Rectal smooth muscle tissue (tissue), 1 donor: ENCODE data around the gene EHD3.

ENCODE experiments used
- H3K27ac ChIP-seq: one replicate; pipeline ENCODE4 v1.7.0; 2013; ENCODE audit warnings: low read depth, low read length, inconsistent platforms
- H3K27me3 ChIP-seq: one replicate; pipeline ENCODE4 v1.7.0; 2013; ENCODE audit warnings: low read length; ENCODE audit not compliant: control insufficient read depth, insufficient read depth
- H3K36me3 ChIP-seq: one replicate; pipeline ENCODE4 v1.7.0; 2013; ENCODE audit warnings: low read length; ENCODE audit not compliant: control insufficient read depth, insufficient read depth
- H3K4me1 ChIP-seq: one replicate; pipeline ENCODE4 v1.7.0; 2013; ENCODE audit warnings: low read length; ENCODE audit not compliant: control insufficient read depth, insufficient read depth
- H3K4me3 ChIP-seq: one replicate; pipeline ENCODE4 v1.7.0; 2013; ENCODE audit warnings: low read length
- H3K9ac ChIP-seq: one replicate; pipeline ENCODE4 v1.7.0; 2013; ENCODE audit warnings: low read length

EHD3 gene

DNA sequence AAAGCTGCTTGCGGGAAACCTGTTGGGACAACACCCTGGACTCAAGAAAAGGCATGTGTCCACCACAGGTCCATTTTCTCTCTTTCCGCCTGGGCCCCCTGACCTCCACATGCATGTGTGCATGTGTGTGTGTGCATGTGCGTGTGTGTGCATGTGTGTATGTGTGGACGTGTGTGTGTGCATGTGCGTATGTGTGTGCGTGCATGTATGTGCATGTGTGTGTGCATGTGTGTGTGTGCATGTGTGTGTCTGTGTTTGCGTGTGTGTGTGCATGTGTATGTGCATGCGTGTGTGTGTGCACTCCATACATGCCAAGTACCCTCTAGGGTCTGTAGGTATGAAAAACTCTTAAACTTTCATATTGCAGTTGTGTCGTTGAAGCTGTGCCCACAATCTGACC lies 33.0 kb upstream of the EHD3 start:
- no peak overlapping the region for H3K4me3 ChIP-seq
- no peaks in the 10 kb centered on the region for H3K36me3 ChIP-seq
- no peak overlapping the region for H3K9ac ChIP-seq
- no peaks in the 10 kb centered on the region for H3K4me1 ChIP-seq
- no peak overlapping the region for H3K27ac ChIP-seq
- H3K27me3 ChIP-seq, result no peaks in the 10 kb centered on the region

GRCh38 chr2:31202041-31202440 lies 31.9 kb upstream of the EHD3 start:
- H3K9ac ChIP-seq, result no peak overlapping the region
- H3K4me1 ChIP-seq, result no peaks in the 10 kb centered on the region
- no peaks in the 10 kb centered on the region for H3K36me3 ChIP-seq
- H3K27me3 ChIP-seq, result no peaks in the 10 kb centered on the region
- no peak overlapping the region for H3K4me3 ChIP-seq
- no peak overlapping the region for H3K27ac ChIP-seq

GRCh38 chr2:31202833-31203232 lies 31.1 kb upstream of the EHD3 start:
- Histone ChIP-seq H3K27me3 (no peaks in the 10 kb centered on the region), H3K4me3 (no peak overlapping the region), H3K4me1 (no peaks in the 10 kb centered on the region), H3K9ac (no peak overlapping the region), H3K27ac (no peak overlapping the region), H3K36me3 (no peaks in the 10 kb centered on the region)

DNA sequence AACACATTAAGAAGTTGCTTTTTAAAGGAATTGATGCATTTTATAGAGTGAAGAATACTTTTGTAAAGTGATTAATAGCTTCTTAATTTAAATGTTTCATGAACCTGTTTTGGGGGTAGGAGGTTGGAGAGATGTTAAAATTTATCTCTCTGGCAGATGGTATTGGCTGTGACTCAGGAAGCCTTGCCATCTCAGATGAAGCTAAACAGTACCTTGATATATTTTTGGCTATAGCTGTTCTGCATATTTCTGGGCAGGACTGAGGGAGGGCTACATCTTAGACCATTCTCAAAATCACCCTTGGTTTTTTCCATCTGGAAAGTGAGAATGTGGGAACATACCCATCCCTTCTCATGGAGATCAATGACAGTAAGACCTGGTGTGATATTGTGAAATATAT lies 30.0 kb upstream of the EHD3 start:
- Histone ChIP-seq H3K9ac (no peak overlapping the region), H3K4me1 (no peaks in the 10 kb centered on the region), H3K4me3 (no peak overlapping the region), H3K27ac (no peak overlapping the region), H3K27me3 (no peaks in the 10 kb centered on the region), H3K36me3 (no peaks in the 10 kb centered on the region)

DNA sequence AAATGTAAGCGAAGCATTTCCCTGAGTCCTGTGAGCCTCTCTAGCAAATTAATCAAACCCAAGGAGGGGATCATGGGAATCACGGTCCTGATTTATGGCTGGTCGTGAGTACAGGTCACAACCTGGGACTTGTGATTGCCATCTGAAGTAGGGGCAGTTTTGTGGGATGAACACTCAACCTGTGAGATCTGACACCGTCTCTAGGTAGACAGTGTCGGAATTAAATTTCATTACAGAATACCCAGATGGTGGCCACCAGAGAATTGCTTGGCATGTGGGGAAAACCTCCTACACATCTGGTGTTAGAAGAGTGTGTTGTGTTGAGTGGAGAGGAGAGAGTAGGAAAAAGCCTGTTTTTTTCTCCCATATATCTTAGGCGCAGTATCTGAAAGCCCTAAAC lies 29.2 kb upstream of the EHD3 start:
- Histone ChIP-seq H3K36me3 (no peaks in the 10 kb centered on the region), H3K4me1 (no peaks in the 10 kb centered on the region), H3K9ac (no peak overlapping the region), H3K27ac (no peak overlapping the region), H3K27me3 (no peaks in the 10 kb centered on the region), H3K4me3 (no peak overlapping the region)

GRCh38 chr2:31205186-31205585 lies 28.8 kb upstream of the EHD3 start:
- Histone ChIP-seq H3K27ac (no peak overlapping the region), H3K9ac (no peak overlapping the region), H3K36me3 (no peaks in the 10 kb centered on the region), H3K4me3 (no peak overlapping the region), H3K4me1 (no peaks in the 10 kb centered on the region), H3K27me3 (no peaks in the 10 kb centered on the region)

GRCh38 chr2:31205613-31206012 lies 28.3 kb upstream of the EHD3 start:
- Histone ChIP-seq H3K9ac (no peak overlapping the region), H3K4me3 (no peak overlapping the region), H3K27ac (no peak overlapping the region), H3K36me3 (no peaks in the 10 kb centered on the region), H3K27me3 (no peaks in the 10 kb centered on the region), H3K4me1 (no peaks in the 10 kb centered on the region)

GRCh38 chr2:31207790-31208189 lies 26.2 kb upstream of the EHD3 start:
- Histone ChIP-seq H3K27me3 (no peaks in the 10 kb centered on the region), H3K27ac (no peak overlapping the region), H3K4me3 (no peak overlapping the region), H3K36me3 (no peaks in the 10 kb centered on the region), H3K4me1 (no peaks in the 10 kb centered on the region), H3K9ac (no peak overlapping the region)

DNA sequence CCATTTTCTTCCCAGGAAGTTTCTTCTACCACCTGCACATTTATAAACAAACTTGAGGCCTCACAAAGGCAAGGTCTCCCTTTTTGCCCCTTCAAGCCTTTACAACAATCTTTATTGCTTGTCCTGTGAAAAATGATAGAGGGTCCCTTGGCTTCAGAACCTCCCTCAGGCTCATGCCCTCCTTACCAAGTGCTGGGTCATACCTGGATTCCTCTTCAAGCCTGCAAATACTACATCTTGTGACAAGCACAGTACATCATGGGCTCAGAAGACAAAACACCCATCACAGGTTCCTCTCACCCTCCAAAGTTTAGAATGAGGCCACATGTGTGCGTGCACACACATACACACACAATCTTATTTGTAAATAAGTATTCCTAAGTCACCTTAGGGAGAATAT lies 25.7 kb upstream of the EHD3 start:
- Histone ChIP-seq H3K27ac (no peak overlapping the region), H3K36me3 (no peaks in the 10 kb centered on the region), H3K4me3 (no peak overlapping the region), H3K9ac (no peak overlapping the region), H3K27me3 (no peaks in the 10 kb centered on the region), H3K4me1 (no peaks in the 10 kb centered on the region)

DNA sequence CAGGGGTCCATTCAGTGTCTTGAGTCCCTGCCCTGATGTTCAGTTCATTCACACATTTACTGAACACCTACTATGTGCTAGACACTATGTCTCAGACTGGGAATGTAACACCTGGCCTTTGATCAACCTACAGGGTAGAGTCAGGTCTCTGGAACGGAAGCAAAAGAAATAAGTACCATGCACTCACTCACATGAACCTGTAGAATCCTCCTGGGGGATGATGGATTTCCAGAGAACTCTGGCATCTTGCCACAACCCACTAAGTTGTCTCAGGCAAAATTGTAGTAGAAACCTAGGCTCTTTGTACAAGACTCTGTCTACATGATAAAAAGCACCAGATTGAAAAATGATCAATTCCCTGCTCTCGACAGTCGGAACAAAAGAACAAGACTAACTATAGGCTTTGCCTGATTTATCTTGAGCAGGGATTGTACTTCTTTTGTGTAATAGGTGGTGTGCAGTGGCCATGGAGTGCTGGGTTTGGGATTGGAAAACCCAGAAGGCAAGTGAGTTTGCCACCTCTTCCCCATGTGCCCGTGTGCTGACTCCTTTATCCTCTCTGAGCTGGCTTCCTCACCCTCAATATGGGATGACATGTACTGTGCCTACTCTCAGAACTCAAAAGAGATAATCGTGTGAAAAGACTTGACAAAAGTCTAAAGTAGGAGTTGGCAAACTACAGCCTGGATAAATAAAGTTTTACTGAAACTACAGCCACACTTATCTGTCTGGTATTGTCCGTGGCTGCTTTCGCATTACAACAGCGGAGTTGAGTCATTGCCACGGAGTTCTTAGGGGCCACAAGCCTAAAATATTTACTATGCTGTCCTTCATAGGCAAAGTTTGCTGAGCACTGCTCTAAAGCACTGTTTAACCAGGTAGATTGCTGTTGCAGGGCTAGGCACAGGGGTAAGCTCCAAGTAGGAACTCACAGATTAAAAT lies 21.0 kb upstream of the EHD3 start:
- Histone ChIP-seq H3K4me3 (no peak overlapping the region), H3K9ac (no peak overlapping the region), H3K36me3 (no peaks in the 10 kb centered on the region), H3K27ac (no peak overlapping the region), H3K4me1 (no peaks in the 10 kb centered on the region), H3K27me3 (no peaks in the 10 kb centered on the region)

- Histone ChIP-seq H3K27me3 (no peaks in the 10 kb centered on the region), H3K27ac (no peak overlapping the region), H3K4me3 (no peak overlapping the region), H3K36me3 (no peaks in the 10 kb centered on the region), H3K4me1 (no peaks in the 10 kb centered on the region), H3K9ac (no peak overlapping the region)
These were observed 20.1 kb upstream of the EHD3 start for GRCh38 chr2:31213601-31214443.

GRCh38 chr2:31214444-31214915 lies 19.5 kb upstream of the EHD3 start:
- no peak overlapping the region for H3K27ac ChIP-seq
- H3K36me3 ChIP-seq, result no peaks in the 10 kb centered on the region
- no peak overlapping the region for H3K4me3 ChIP-seq
- no peak overlapping the region for H3K9ac ChIP-seq
- no peaks in the 10 kb centered on the region for H3K27me3 ChIP-seq
- no peaks in the 10 kb centered on the region for H3K4me1 ChIP-seq
